ENCODE measurements around the gene DNAJB13. TPM values are rescaled to one million over a fixed set of nuclear protein-coding genes. Genes with fewer than 3 reads are reported as not detected.

DNAJB13 gene
- total RNA-seq, 1 experiment from 2014 or later = not detected

GRCh38 chr11:74000307-74001133, 49.7 kb downstream of the DNAJB13 start:
- no peak for DNase-seq (ENCODE audit: low read depth)

DNA sequence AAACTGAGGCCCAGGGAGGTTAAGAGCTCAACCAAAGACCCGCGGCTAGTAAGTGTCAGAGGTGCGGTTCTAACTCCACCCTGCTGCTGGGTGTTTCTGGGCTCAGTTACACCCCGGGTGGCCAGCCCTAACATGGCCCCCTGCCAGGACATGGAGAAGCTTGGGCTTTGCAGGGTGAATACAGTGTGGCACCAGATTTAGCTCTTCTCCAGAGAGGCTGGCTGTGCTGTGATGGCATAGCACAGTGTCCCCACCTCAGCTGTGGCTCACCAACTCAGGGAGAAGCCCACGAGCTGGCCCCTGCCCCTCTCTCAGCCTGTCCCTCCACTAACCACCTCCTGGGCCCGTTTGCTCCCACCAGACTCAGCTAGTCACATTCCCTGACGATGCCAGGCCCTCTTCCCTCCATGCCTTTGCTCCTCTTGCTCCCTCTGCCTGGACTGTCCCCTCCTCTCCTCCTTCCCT, 51.0 kb downstream of the DNAJB13 start:
- DNase-seq (ENCODE audit: low read depth) = no peak

DNA sequence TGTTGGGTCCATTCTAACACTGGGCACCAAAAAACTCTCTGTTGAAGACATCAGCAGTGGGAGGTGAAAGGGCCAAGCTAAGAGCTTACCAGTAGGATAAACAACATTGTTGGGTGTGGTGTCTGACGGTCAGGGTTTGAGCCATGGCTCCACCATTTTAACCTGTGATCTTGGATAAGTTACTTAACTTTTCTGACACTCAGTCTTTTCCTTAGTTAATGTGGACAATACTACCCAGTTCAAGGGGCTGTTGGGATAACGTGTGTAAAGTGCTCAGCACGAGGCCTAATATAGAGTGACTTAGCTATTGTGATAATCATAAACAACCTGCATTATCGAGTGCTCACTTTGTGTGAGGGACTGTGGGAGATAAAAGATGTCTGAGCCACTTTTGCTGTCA, 52.0 kb downstream of the DNAJB13 start:
- no peak for DNase-seq (ENCODE audit: low read depth)

- DNase-seq (ENCODE audit: low read depth) = no peak
Observed at GRCh38 chr11:74004046-74004695, 53.3 kb downstream of the DNAJB13 start.

DNA sequence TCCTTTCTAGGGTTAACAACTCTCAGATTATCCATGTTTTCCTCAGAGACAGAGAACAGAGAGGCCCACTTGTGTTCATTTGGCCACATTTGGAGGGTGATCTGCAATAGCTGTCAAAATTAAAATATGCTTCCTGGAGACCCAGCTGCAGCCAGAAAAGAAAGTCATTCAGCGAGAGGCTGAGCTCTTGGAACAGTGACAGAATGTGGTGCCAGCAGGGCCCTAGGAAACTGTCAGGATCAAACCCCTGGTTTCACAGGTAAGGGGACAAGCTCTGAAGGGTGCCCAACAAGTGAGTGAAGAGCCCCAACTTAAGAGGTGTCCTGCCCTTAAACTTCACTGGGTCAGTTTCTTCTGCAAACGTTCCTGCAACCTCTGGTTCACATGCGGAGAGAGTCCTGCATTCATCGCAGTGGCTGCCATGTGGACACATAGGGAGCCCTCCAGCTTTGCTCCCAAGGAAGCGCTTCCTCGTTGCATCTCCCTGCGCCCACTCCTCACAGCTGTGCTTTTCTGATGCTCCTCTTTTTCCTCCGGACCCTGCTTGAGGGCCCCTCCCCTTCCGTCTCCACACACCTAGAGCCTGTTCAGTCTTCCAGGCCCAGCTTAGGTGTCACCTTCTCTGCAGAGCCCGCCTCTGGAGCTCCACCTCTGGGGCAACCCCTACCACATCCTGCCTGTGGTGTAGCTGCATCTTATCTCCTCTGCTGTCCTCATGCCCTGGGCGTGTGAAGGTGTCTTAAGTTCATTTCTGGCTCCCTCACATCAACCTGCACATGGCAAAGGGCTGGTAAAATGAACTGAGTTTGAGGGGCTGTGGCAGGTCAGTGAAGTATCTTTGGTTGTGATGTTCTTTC, 54.2 kb downstream of the DNAJB13 start:
- DNase-seq (ENCODE audit: low read depth) = no peak

DNA sequence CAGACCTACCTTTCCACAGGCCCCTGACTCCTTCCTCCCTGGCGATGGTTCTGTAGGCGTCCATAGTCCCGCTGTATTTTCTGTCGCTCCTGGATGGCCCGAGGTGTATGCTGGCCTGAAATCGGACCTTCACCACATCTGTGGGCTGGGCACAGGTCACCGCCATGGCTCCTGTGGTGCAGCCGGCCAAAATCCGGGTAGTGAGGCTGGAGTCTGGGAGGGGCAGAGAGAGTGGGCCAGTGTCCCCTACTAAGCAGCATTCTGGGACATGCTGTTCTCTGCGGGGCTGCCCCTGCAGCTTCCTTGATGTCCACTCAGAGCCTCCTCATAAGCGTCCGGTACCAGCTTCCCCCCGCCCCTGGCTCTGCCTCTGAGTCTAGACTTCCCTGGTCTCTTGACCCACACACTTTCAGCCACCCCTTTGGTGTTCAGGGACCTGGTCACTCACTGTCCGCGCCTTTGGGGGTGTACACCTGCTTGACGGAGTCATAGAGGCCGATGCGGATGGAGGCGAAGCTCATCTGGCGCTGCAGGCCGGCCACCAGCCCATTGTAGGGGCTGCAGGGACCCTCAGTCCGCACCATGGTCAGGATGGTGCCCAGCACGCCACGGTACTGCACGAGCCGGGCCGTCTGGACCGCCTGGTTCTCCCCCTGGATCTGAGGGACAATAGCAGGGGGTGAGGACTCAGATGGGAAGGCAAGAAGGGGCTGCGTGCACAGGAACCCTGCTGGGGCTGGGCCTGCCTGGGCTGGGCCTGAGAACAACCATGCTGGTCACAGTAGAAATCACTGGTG, 55.1 kb downstream of the DNAJB13 start:
- no peak for DNase-seq (ENCODE audit: low read depth)

DNA sequence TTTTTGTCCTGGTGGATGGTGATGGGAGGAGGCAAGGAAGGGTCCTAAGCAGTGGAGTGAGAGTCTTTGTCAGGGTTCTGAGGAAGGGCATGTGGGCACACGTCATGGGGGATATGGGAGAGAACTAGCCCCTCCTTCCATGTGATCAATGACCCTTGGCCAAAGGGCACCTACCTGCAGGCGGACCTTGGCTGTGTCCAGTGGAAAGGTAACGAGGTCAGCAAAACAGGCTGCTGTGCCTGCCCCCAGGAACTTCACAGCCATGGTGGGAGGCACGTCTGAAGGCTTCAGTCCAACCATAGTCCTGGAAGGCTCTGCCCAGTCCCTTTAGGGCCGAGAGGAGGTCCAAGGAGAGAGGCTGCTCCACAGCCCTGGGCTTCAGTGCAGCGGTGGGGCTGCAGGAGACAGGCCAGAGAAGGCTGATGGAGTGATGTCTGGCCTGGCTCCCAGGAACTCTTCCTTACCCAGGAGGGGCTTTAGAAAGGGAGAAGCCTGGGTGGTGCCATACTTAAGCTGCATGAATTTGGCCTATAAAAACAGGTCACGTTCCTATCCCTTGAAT, 56.0 kb downstream of the DNAJB13 start:
- no peak for DNase-seq (ENCODE audit: low read depth)

GRCh38 chr11:74007691-74008372, 57.0 kb downstream of the DNAJB13 start:
- no peak for DNase-seq (ENCODE audit: low read depth)

DNA sequence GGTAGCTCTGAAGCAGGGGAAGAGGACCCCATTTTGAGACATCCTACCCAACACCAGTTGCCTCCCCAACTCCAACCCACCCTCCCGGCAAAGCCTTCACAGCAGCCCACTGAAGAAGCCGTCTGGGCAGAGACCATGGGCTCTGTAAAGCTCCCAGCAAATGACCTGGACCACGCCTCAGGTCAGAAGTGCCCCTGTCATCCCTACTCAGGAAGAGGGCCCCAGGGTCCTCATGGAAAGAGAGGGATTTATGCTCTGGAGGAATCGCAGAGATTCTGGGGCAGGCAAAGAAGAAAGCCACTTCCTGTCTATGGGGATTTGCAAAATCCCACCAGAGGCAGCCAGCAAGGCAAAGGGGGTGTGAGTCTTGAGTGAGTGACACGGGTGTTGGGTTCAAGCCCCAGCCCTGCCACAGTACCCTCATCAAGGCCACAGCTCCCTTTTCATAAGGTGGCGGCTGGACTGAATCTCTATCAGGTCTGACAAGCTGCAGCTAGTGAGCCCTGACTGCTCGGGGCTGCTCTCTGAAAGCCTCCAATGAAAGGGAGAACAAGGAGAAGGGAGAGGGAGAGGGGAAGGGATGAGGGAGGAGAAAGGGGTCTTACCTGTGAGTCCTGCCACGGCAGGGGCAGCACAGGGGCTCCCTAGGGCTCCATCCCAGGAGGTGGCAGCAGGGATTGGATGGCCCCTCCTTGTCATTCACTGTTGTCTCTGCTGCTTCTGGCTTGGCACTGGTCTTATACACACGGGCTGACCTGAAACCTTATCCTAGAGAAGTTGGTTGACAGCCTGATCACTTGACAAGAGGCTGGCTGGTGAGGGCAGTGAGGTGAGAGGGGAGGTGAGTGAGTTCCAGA, 57.8 kb downstream of the DNAJB13 start, which contains the start of gene UCP3:
Gene UCP3 (minus strand): TSS at position 713 of the 857 bp plus-strand sequence. CDS start 2,043 bp downstream, outside the sequence.
- no peak for DNase-seq (ENCODE audit: low read depth)

- DNase-seq (ENCODE audit: low read depth) = no peak
Observed at GRCh38 chr11:74009230-74009547, 58.4 kb downstream of the DNAJB13 start.

DNA sequence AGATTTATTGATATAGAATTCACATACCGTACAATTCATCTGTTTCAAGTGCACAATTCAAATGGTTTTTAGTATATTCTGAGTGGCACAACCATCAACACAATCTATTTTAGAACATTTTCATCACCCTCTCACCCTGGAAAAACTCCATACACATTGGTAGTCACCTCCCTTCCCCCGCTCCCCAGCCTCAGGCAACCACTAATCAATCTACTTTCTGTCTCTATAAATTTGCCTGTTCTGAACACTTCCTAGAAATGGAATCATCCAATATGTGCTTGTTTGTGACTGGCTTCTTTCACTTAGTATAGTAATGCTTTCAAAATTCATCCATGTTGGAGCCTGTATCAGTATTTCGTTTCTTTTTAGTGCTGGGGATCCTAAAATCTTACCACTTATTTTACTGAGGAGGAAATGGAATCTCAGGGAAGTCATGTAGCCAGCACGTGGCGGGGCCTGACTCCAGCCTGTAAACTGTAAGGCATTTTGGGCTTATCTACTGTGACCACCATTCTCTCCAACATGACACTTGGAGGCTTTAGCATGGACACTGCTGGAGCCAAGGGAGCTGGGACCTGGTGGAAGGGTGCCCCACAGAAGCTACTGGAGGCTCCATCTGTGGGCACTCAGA, 59.0 kb downstream of the DNAJB13 start:
- DNase-seq (ENCODE audit: low read depth) = no peak

- no peak for DNase-seq (ENCODE audit: low read depth)
Observed at GRCh38 chr11:74010306-74011300, 59.8 kb downstream of the DNAJB13 start.

- no peak for DNase-seq (ENCODE audit: low read depth)
Observed at GRCh38 chr11:74011360-74012073, 60.7 kb downstream of the DNAJB13 start.

- DNase-seq (ENCODE audit: low read depth) = no peak
Observed at GRCh38 chr11:74012074-74012809, 61.4 kb downstream of the DNAJB13 start.

GRCh38 chr11:74013141-74013540, 62.3 kb downstream of the DNAJB13 start:
- DNase-seq (ENCODE audit: low read depth) = no peak

- DNase-seq (ENCODE audit: low read depth) = no peak
Observed at GRCh38 chr11:74014880-74015279, 64.1 kb downstream of the DNAJB13 start.

Measured in M059J (cell line).